Activated CD8-positive, alpha-beta memory T cell treated with anti-CD3 and anti-CD28 coated beads, Interleukin-2, amount 50 U/mL, for 48 hours (primary cell): ENCODE measurements around the gene REEP1.

Experiments
- DNase-seq: peaks from one replicate; pipeline ENCODE4 v3.0.0-alpha.2; 2020

Gene REEP1

DNA sequence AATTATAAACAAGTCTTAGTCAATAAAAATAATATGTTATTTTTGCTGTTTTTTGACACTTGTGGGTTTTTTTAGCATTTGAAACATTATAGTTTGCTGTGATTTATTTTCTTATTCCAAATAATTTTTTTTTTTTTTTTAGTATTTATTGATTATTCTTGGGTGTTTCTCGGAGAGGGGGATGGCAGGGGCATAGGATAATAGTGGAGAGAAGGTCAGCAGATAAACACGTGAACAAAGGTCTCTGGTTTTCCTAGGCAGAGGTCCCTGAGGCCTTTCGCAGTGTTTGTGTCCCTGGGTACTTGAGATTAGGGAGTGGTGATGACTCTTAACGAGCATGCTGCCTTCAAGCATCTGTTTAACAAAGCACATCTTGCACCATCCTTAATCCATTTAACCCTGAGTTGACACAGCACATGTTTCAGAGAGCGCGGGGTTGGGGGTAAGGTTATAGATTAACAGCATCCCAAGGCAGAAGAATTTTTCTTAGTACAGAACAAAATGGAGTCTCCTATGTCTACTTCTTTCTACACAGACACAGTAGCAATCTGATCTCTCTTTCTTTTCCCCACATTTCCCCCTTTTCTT, 8.5 kb upstream of the REEP1 start:
- DNase-seq: peak; percentile 10

- peak; percentile 12 for DNase-seq
These were observed 7.0 kb upstream of the REEP1 start for GRCh38 chr2:86344404-86344803.

DNA sequence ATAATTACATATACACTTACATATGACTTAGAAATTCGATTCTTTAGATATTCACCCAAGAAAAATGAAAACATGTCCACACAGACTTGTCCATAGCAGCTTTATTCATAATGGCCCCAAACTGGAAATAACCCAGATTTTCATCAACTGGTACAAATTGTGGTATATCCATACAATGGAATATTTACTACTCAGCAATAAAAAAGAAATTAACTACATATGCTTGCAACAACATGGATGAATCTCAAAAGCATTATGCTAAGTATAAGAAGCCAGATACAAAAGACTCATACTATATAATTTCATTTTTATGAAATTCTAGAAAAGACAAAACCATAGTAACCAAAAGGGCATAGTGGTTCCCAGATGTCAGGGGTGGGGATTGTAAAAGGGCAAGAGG, 5.1 kb upstream of the REEP1 start:
- DNase-seq: no peak

DNA sequence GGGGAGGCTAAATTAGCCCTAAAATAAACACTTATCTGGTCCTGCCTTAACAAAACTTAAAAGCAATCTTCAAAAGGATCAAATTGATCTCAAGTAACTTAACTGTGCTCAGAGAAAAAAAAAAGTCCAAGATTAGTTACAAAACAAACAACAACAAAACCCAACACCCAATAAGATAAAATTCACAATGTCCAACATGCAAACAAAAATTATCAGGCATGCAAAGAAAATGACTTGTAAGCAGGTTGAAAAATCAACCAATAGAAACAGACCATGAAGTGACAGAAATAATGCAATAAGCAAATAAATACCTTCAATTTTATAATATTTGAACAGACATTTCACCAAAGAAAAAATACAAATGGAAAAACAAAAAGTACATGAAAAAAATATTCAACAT, 4.0 kb upstream of the REEP1 start:
- no peak for DNase-seq

- peak; percentile 29 for DNase-seq
These were observed 1.4 kb upstream of the REEP1 start for GRCh38 chr2:86338778-86339295.

GRCh38 chr2:86336675-86337243, 667 bp downstream of the REEP1 start:
- DNase-seq: peak; percentile 61

DNA sequence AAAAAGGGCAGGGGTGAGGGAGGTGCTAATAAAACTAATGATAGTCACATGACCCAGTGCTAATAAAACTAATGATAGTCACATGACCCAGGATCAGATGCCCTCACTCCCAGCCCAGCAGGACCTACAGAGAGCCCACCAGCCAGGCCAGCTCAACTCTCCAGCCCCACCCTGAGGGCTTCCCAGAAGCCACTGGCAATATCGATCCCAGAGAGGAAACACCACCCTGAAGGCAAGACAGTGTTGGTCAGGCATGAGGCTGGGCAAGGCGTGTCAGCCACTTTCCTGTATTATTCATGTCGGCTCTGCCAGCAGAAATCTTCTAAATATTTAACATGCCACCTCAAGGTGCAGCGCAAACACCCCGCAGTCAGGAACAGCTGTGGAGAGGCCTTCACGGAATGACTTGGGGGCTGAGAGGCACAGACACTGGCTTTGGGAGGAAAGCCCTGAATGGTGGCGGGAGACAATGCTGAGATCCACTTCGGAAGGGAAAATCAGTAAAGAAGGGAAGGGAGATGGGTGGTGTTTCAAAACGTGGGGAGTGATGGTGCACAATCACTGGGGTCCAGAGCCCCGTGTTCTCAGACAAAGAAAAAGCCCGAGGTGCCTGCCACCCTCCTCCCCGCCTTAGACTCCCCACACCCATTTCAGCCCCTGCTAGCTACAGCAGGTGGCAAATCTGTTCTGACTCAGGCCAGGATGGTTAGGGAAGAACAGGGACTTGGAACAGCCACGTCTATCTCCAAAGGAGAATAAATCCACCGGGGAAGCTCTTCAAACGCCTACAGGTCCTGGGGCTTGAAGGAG, 1.4 kb downstream of the REEP1 start:
- DNase-seq: no peak

DNA sequence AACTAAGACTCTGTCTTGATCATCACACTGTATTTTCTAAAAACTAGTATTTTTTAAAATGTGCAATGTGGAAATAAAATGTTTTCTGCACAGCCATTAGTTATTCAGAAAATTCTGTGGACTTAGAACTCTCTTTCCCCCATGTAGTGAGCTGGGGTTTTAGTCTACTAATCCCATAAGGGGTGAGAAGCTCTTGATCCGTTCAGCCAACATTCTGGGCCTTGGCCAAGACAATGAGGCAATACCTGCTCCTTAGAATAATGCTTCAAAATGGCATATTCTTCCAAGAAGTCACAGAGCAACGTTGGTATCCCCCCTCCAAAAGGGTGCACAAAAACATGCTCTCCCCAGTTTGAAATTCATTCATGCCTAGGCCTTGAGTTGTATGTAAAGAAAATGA, 4.0 kb downstream of the REEP1 start:
- no peak for DNase-seq

DNA sequence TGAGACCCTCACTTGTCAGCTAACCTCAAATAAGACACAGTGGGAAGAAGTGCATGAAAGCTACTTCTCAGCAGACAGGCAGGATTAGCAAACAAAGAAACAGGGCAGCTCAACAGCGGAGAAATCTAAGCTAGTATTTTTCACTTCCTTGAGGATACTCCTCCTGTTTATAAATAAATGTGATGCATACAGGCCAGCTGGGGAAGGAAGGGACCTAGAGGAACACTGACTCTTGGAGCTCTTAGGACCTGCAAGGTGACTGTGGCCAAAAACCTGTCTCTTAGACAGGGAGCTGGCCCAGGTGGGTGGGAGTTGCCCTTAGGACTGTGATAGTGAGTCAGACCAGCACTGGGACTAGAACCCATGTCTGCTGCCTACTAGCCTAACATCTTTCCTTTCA, 4.8 kb downstream of the REEP1 start:
- DNase-seq: no peak

- DNase-seq: no peak
These were observed 6.0 kb downstream of the REEP1 start for GRCh38 chr2:86331384-86331783.

- DNase-seq: no peak
These were observed 7.4 kb downstream of the REEP1 start for GRCh38 chr2:86330001-86330400.

DNA sequence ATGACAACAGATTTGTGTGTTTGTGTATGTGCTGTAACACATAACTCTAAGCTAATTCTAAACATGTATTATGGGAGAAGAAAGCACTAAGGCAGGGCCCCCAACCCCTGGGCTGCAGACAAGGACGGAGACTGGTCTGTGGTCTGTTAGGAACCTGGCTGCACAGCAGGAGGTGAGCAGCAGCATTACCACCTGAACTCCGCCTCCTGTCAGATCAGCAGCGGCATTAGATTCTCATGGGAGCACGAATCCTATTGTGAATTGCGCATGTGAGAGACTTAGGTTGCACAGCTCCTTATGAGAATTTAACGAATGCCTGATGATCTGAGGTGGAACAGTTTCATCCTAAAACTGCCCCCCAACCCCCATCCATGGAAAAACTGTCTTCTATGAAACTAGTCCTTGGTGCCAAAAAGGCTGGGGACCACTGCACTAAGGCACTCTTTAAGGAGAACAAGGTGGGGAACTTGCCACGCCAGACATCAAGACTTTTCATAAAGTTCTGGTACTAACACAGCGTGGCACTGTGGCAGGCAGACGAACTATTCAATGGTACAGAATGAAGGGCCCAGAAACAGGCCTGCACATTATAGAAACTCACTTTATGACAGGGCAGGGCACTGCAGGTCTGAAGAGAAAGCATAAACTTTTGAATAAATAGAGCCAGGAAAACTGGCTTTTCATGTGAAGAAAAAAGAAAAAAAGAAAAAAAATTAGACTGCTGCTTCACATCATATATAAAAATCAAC, 14.0 kb downstream of the REEP1 start:
- no peak for DNase-seq

DNA sequence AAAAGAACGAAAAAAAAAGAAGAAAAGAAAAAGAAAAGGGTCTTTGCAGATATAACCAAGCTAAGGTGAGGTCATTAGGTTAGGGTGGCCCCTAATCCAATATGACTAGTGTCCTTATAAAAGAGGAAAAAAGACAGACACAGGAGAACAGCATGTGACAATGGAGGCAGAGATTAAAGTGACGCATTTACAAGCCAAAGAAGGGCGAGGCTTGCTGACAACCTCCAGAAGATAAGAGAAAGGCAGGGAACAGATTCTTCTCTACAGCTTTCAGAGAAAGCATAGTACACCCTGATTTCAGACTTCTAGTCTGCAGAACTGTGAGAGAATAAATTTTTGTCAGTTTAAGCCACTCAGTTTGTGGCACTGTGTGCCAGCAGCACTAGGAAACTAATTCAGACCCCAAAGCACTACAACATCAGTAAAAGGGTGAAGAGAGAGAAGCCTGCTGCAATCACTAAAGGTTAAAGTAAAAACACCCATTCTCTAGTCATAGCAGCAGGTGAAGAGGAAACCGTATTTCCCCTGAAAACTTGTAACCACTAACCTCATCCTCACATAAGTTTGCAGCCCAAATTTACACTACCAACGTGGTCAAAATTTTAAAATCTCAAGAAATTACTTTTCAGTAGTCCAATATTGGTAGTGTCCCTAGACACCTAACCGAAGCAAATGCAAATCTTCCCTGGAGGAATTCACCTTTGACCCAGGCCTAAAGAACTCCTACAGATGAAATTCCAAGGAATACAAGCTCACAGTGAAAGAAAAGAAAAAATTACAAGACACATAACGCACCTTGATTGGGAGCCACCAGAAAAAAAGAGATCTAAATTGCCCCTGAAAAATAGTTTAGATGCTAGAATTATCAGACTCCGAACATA, 17.5 kb downstream of the REEP1 start:
- DNase-seq: no peak

DNA sequence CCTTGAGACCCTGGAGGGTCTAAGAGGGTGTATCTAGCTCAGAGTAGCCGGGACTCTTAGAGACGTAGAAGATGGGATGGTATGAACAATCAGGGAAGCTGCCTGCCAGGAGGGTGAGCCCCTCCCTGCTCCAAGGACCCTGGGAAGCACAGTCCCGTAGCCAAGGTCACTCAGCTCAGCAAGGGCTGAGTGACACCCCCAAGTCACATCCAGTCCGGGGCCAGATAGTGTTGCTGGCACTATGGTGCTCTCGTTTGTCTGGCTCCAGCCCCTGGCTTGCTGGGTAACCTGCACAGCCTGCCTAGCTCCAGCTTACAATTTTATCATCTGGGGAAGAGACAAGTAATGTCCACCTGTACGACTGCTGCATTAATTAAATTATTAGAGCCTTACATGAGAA, 22.3 kb downstream of the REEP1 start:
- DNase-seq: no peak

DNA sequence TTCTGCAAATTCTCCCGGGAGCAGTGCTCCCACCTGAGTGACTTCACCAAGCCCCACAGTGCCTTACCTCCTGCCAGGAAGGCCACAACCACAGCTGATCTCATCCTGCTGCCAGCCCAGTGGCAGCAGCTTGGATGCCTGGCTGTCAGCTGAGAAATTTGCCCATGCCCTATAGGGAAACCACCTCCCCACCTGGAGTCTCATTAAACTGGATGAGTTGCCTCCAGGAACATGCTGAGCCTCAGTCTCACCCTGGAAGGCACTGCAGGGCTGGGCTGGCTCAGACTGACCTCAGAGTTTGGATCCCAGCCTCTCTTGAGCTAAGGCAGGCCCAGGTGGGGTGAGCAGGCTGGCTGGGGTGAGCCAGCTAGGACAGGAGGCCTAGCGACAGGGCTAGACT, 23.3 kb downstream of the REEP1 start:
- DNase-seq: no peak

GRCh38 chr2:86313341-86313740, 24.1 kb downstream of the REEP1 start:
- DNase-seq: no peak

GRCh38 chr2:86311879-86312278, 25.5 kb downstream of the REEP1 start:
- DNase-seq: no peak

- DNase-seq: no peak
These were observed 27.5 kb downstream of the REEP1 start for GRCh38 chr2:86309966-86310365.

GRCh38 chr2:86308984-86309695, 28.3 kb downstream of the REEP1 start:
- DNase-seq: no peak

GRCh38 chr2:86308356-86308755, 29.1 kb downstream of the REEP1 start:
- no peak for DNase-seq

DNA sequence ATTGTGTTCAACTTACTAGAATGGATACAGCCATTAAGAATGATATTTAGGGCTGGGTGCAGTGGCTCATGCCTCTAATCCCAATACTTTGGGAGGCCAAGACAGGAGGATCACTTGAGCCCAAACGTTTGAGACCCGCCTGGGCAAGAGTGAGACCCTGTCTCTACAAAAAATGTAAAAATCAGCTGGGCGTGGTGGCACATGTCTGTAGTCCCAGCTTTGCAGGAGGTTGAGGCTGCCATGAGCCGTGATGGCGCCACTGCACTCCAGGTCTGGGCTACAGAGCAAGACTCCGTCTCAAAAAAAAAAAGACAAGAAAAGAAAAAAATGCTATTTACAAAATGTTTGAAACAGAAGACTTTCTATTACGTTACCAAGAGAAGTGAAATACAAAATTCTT, 30.0 kb downstream of the REEP1 start:
- DNase-seq: no peak

DNA sequence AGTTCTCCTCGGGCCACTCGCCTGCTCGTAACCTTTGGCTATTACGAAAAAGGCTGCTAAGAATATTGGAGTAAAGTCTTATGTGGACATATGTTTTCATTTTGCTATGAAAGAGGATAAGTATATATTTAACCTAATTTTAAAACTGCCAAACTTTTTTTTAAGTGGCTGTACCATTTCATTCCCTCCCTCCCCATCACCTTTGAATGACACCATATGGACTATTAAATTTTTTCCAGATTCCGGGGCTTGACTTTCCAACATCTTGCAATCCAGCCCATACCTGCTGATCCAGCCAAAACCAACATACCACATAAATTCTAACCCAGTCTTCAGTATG, 31.5 kb downstream of the REEP1 start:
- DNase-seq: no peak
